HCT116 (cell line): Measurements from ENCODE around the gene HOMER1.

Source experiments
- CEBPB ChIP-seq: IDR thresholded peaks from 2 replicates; pipeline ENCODE4 v1.6.1; 2012; ENCODE audit warnings: low read depth
- CTCF ChIP-seq, 3 experiments: fragments of 200-600 bp in 1 of 3; sonication (generic) in 1 of 3; IDR thresholded peaks in 2 of 3; conservative IDR thresholded peaks in 1 of 3; 2 replicates each; pipeline ENCODE4 v1.5.1; 2012 to 2017; ENCODE audit warnings: low read depth in 2 of 3, low read length in 2 of 3, antibody characterized with exemption in 1 of 3, borderline replicate concordance in 1 of 3, control low read depth in 1 of 3, mild to moderate bottlenecking in 1 of 3, mixed read lengths in 1 of 3, mixed run types in 1 of 3, moderate library complexity in 1 of 3; ENCODE audit not compliant: insufficient read depth in 1 of 3
- POLR2A ChIP-seq: IDR thresholded peaks from 2 replicates; pipeline ENCODE4 v1.7.0; 2011; ENCODE audit warnings: borderline replicate concordance; ENCODE audit not compliant: insufficient read depth, insufficient read length; ENCODE audit errors: extremely low read depth
- RAD21 ChIP-seq: IDR thresholded peaks from 2 replicates; pipeline ENCODE4 v1.6.1; 2012; ENCODE audit warnings: low read depth, mild to moderate bottlenecking

- TF ChIP-seq CTCF (IDR thresholded peaks at IDR 0.05 in 2 of 3, conservative IDR thresholded peaks at IDR 0.05 in 1 of 3; ENCODE audit: borderline replicate concordance in 1 of 3, insufficient read depth in 1 of 3, low read depth in 2 of 3, low read length in 2 of 3) (no peak), POLR2A (no peak), RAD21 (no peak), CEBPB (no peak)
Observed at GRCh38 chr5:79555418-79555817, 41.5 kb upstream of the HOMER1 start.
